HFF-Myc (cell line): Measurements from ENCODE around the gene DUS2.

Experiments
- DNase-seq: peaks from one replicate; pipeline ENCODE4 v3.0.0-alpha.2; 2011; ENCODE audit warnings: low read depth; ENCODE audit errors: extremely low read depth
- H3K4me3 ChIP-seq: replicated peaks from 2 replicates; pipeline ENCODE4 v1.5.1; 2011; ENCODE audit warnings: low read depth, mild to moderate bottlenecking, control low read depth, low read length
- CTCF ChIP-seq: IDR thresholded peaks from 2 replicates; pipeline ENCODE4 v1.5.1; 2012; ENCODE audit warnings: mild to moderate bottlenecking, low read depth, low read length, control low read depth; ENCODE audit errors: missing control alignments

Gene DUS2

GRCh38 chr16:68033101-68033500 lies 10.0 kb downstream of the DUS2 start:
- TF ChIP-seq CTCF = no peak
- no peak overlapping the region for H3K4me3 ChIP-seq
- DNase-seq = no peak

- no peak for DNase-seq
- no peak overlapping the region for H3K4me3 ChIP-seq
- no peak for TF ChIP-seq CTCF
These were observed 12.1 kb downstream of the DUS2 start for GRCh38 chr16:68035227-68035626.

GRCh38 chr16:68037841-68038597 lies 14.9 kb downstream of the DUS2 start:
- no peak for DNase-seq
- TF ChIP-seq CTCF = no peak
- no peak overlapping the region for H3K4me3 ChIP-seq

- H3K4me3 ChIP-seq = no peak overlapping the region
- peak; percentile 16 for DNase-seq
- TF ChIP-seq CTCF = peak; percentile 91
These were observed 17.6 kb downstream of the DUS2 start for GRCh38 chr16:68040506-68041288.

GRCh38 chr16:68041783-68042182 lies 18.7 kb downstream of the DUS2 start:
- H3K4me3 ChIP-seq = no peak overlapping the region
- no peak for TF ChIP-seq CTCF
- no peak for DNase-seq

- DNase-seq = peak; percentile 17
- no peak for TF ChIP-seq CTCF
- no peak overlapping the region for H3K4me3 ChIP-seq
These were observed 23.0 kb downstream of the DUS2 start for GRCh38 chr16:68046106-68046505.

GRCh38 chr16:68047987-68048386 lies 24.9 kb downstream of the DUS2 start:
- H3K4me3 ChIP-seq = no peak overlapping the region
- no peak for DNase-seq
- no peak for TF ChIP-seq CTCF
